ENCODE data around the gene SSX3. TPM values are rescaled to one million over a fixed set of nuclear protein-coding genes. Genes with fewer than 3 reads are reported as not detected.
"Not testable (repeated sequence)": the region's sequence is repeated elsewhere in the genome, so short reads cannot be mapped to it uniquely, and the experiment has no call there.

SSX3 gene
- total RNA-seq, 1 donor from 2014 or later, result not detected

DNA sequence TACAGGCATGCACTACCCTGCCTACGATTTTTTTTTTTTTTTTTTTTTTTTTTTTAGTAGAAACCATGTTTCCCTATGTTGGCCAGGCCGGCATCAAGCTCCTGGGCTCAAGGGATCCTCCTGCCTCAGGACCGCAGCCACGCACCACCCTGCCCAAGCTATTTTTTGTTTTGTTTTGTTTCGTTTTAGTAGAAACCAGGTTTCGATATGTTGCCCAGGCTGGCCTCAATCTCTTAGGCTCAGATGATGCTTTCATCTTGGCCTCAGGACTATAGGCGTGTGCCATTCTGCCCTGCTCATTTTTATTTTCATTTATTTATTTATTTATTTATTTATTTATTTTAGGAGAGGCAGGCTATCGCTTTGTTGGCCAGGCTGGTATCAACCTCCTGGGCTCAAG, 1.2 kb upstream of the SSX3 start:
- no peaks in the 10 kb centered on the region for H3K36me3 Mint-ChIP-seq
- Histone ChIP-seq H3K4me2 (no peak overlapping the region), H3K9ac (no peak overlapping the region), H3K4me1 (no peaks in the 10 kb centered on the region), H3F3A (ENCODE audit: low read depth) (no peaks in the 10 kb centered on the region), H3K27me3 (no peaks in the 10 kb centered on the region), H3K36me3 (no peaks in the 10 kb centered on the region), H2AFZ (replicated peaks) (no peak overlapping the region), H3K79me2 (ENCODE audit: low read depth) (no peaks in the 10 kb centered on the region), H3K27ac (no peak overlapping the region), H3K9me3 (ENCODE audit: low read depth) (no peaks in the 10 kb centered on the region), H3K4me3 (no peak overlapping the region), H4K20me1 (ENCODE audit: low read depth) (no peaks in the 10 kb centered on the region)
- DNase-seq (ENCODE audit: low spot score), result no peak
- H3K4me3 Mint-ChIP-seq, result no peak overlapping the region
- H3K27ac Mint-ChIP-seq, result no peak overlapping the region
- H3K27me3 Mint-ChIP-seq (ENCODE audit: insufficient read depth, low read depth), result no peaks in the 10 kb centered on the region
- H3K4me1 Mint-ChIP-seq, result no peaks in the 10 kb centered on the region
- peaks cover 8% of the 10 kb centered on the region for H3K9me3 Mint-ChIP-seq
- TF ChIP-seq EZH2 (IDR thresholded peaks at IDR 0.05), result no peak
- TF ChIP-seq EZH2phosphoT487 (IDR thresholded peaks at IDR 0.05), result no peak
- TF ChIP-seq, protein P1, sequence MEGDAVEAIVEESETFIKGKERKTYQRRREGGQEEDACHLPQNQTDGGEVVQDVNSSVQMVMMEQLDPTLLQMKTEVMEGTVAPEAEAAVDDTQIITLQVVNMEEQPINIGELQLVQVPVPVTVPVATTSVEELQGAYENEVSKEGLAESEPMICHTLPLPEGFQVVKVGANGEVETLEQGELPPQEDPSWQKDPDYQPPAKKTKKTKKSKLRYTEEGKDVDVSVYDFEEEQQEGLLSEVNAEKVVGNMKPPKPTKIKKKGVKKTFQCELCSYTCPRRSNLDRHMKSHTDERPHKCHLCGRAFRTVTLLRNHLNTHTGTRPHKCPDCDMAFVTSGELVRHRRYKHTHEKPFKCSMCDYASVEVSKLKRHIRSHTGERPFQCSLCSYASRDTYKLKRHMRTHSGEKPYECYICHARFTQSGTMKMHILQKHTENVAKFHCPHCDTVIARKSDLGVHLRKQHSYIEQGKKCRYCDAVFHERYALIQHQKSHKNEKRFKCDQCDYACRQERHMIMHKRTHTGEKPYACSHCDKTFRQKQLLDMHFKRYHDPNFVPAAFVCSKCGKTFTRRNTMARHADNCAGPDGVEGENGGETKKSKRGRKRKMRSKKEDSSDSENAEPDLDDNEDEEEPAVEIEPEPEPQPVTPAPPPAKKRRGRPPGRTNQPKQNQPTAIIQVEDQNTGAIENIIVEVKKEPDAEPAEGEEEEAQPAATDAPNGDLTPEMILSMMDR (IDR thresholded peaks at IDR 0.05), result no peak

DNA sequence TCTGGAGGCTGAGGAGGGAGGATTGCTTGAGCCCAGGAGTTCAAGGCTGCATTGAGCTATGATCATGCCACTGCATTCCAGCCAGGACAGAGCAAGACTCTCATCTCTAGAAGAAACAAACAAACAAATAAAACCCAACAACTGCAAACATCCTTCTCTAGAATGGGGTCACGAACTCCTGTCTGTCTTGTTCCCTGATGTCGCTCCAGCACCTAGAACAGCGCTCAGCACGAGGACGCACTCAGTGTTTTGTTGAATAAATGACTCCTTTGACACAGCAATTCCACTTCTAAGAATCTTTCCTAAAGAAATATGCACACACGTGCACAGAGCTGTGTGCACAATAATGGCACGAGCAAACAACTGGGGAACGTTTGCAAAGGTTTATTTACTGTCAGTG, 10.4 kb downstream of the SSX3 start:
- H3K27me3 ChIP-seq; H3K9ac ChIP-seq; H3F3A ChIP-seq (ENCODE audit: low read depth); DNase-seq (ENCODE audit: low spot score); H3K4me1 ChIP-seq; H3K9me3 ChIP-seq (ENCODE audit: low read depth); H3K79me2 ChIP-seq (ENCODE audit: low read depth); H3K36me3 ChIP-seq; H3K4me3 ChIP-seq; H3K4me1 Mint-ChIP-seq; H4K20me1 ChIP-seq (ENCODE audit: low read depth); H3K27ac Mint-ChIP-seq; H3K9me3 Mint-ChIP-seq; H3K36me3 Mint-ChIP-seq; H2AFZ ChIP-seq (replicated peaks); H3K4me3 Mint-ChIP-seq; H3K27me3 Mint-ChIP-seq (ENCODE audit: insufficient read depth, low read depth); H3K4me2 ChIP-seq; H3K27ac ChIP-seq: not testable (repeated sequence)

DNA sequence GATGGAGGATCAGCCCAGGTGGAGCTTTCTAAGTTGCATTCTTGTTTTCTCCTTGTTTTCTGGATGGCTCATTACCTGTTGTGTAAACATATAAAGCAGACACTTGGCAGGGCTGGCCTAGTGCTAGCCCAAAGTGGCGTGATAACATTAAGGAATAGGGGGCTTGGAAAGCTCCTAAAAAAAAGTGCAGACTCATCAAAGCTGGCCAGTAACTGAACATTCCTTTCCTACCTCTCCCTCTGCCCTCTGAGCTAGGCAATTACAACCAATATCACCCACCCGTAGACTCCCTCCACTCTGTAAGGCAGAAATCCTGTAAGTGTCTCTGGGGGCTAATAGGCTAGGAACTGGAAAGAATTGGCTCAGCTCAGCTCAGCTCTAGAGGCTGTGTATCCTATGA, 42.5 kb downstream of the SSX3 start:
- H3K9ac ChIP-seq; H3K79me2 ChIP-seq (ENCODE audit: low read depth); H2AFZ ChIP-seq (replicated peaks); H4K20me1 ChIP-seq (ENCODE audit: low read depth); H3K4me1 Mint-ChIP-seq; H3K27me3 Mint-ChIP-seq (ENCODE audit: insufficient read depth, low read depth); H3K27ac Mint-ChIP-seq; H3K27ac ChIP-seq; H3K4me3 Mint-ChIP-seq; H3K9me3 Mint-ChIP-seq; H3K9me3 ChIP-seq (ENCODE audit: low read depth); DNase-seq (ENCODE audit: low spot score); H3K4me2 ChIP-seq; H3K4me3 ChIP-seq; H3K27me3 ChIP-seq; H3K4me1 ChIP-seq; H3K36me3 Mint-ChIP-seq; H3F3A ChIP-seq (ENCODE audit: low read depth); H3K36me3 ChIP-seq: not testable (repeated sequence)

DNA sequence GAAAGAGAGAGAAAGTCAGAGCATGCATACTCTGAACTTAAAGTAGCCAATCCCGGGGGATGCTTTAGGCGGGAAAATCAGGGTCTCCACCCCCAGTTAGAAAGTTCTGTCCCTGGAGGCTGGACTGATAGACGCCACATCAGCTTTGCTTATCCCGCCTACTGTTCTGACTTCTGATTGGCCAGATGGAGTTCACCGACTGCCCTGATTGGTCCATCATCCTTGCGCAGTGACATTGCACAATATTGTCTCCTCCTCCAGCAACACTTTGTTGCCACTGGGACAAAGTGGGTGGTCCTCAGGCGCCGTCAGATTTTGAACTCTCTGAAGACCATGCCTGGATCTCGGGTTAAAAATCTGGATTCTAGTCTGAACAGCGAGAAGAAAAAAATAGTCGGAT, 50.3 kb downstream of the SSX3 start:
- TF ChIP-seq EZH2 (IDR thresholded peaks at IDR 0.05), result no peak
- TF ChIP-seq EZH2phosphoT487 (IDR thresholded peaks at IDR 0.05), result no peak
- TF ChIP-seq, protein P1 (IDR thresholded peaks at IDR 0.05), result no peak
- no peaks in the 10 kb centered on the region for H3K4me1 Mint-ChIP-seq
- H3K36me3 Mint-ChIP-seq, result no peaks in the 10 kb centered on the region

More for the DNA sequence above, 50.3 kb downstream of the SSX3 start:
- Histone ChIP-seq H3K9me3 (ENCODE audit: low read depth) (no peaks in the 10 kb centered on the region), H3K79me2 (ENCODE audit: low read depth) (no peaks in the 10 kb centered on the region), H4K20me1 (ENCODE audit: low read depth) (no peaks in the 10 kb centered on the region), H3K4me2 (no peak overlapping the region), H3K4me1 (no peaks in the 10 kb centered on the region), H3K9ac (no peak overlapping the region), H2AFZ (replicated peaks) (no peak overlapping the region), H3K36me3 (no peaks in the 10 kb centered on the region), H3K27ac (no peak overlapping the region), H3K27me3 (no peaks in the 10 kb centered on the region), H3F3A (ENCODE audit: low read depth) (no peaks in the 10 kb centered on the region), H3K4me3 (no peak overlapping the region)
- peaks cover 8% of the 10 kb centered on the region for H3K9me3 Mint-ChIP-seq
- no peak overlapping the region for H3K27ac Mint-ChIP-seq
- H3K4me3 Mint-ChIP-seq, result no peak overlapping the region
- no peak for DNase-seq (ENCODE audit: low spot score)
- no peaks in the 10 kb centered on the region for H3K27me3 Mint-ChIP-seq (ENCODE audit: insufficient read depth, low read depth)

Small RNA genes within 50 kb of the gene (small RNA-seq; reads per million reads assigned to genes)
- not detected for gene AL606490.7
- not detected for gene AL606490.9

Other genes starting within 250 kb of the SSX3 start
- not detected in 2 replicates for gene SPACA5B, start 226.1 kb downstream of the SSX3 start, total RNA-seq (ENCODE audit: low replicate concordance)
- gene SSX5, start 159.9 kb downstream of the SSX3 start, total RNA-seq (ENCODE audit: low replicate concordance), result not detected in 2 replicates
- gene SSX1, start 101.3 kb downstream of the SSX3 start, total RNA-seq (ENCODE audit: low replicate concordance), result not detected in 2 replicates
- not detected in 2 replicates for gene SSX4, start 26.8 kb upstream of the SSX3 start, total RNA-seq (ENCODE audit: low replicate concordance)
- gene SSX4B, start 55.3 kb upstream of the SSX3 start, total RNA-seq (ENCODE audit: low replicate concordance), result not detected in 2 replicates
- gene SLC38A5, start 113.6 kb upstream of the SSX3 start, total RNA-seq (ENCODE audit: low replicate concordance), result 2.3 and 6.7 TPM in 2 replicates
- 32.2 and 45.2 TPM in 2 replicates for gene FTSJ1, start 119.5 kb upstream of the SSX3 start, total RNA-seq (ENCODE audit: low replicate concordance)
- 10.8 and 21.2 TPM in 2 replicates for gene PORCN, start 152.3 kb upstream of the SSX3 start, total RNA-seq (ENCODE audit: low replicate concordance)
- 74.6 and 95.4 TPM in 2 replicates for gene EBP, start 165.1 kb upstream of the SSX3 start, total RNA-seq (ENCODE audit: low replicate concordance)
- gene TBC1D25, start 183.0 kb upstream of the SSX3 start, total RNA-seq (ENCODE audit: low replicate concordance), result 1.5 and 3.1 TPM in 2 replicates
- 101 and 130 TPM in 2 replicates for gene RBM3, start 217.8 kb upstream of the SSX3 start, total RNA-seq (ENCODE audit: low replicate concordance)
- gene WDR13, start 240.8 kb upstream of the SSX3 start, total RNA-seq (ENCODE audit: low replicate concordance), result 20.9 and 39.0 TPM in 2 replicates